Aorta (tissue), 5 donors: ENCODE results near the gene TPPP. TPM values are rescaled to one million over a fixed set of nuclear protein-coding genes. Genes with fewer than 3 reads are reported as not detected.
"Not testable (repeated sequence)": the region's sequence is repeated elsewhere in the genome, so short reads cannot be mapped to it uniquely, and the experiment has no call there.

Experiments used
- ATAC-seq: fragments of 200-7000 bp; cut with Tn5 transposase; one replicate; pipeline ENCODE4 v1.9.1; 2022; ENCODE audit warnings: moderate library complexity; ENCODE audit not compliant: low FRiP score
- DNase-seq, 2 donors: peaks; one replicate each; pipeline ENCODE4 v3.0.0-alpha.2; 2020
- H3K27ac ChIP-seq, 2 donors: one replicate each; pipeline ENCODE4 v1.5.1; 2013; ENCODE audit warnings: low read length in 2 of 2, mild to moderate bottlenecking in 2 of 2, moderate library complexity in 2 of 2, control low read depth in 1 of 2, inconsistent platforms in 1 of 2, low read depth in 1 of 2
- H3K27me3 ChIP-seq, 2 donors: one replicate each; pipeline ENCODE4 v1.6.1; 2013; ENCODE audit warnings: control low read depth in 1 of 2, low read length in 1 of 2, mild to moderate bottlenecking in 1 of 2, moderate library complexity in 1 of 2; ENCODE audit not compliant: insufficient read depth in 2 of 2, control insufficient read depth in 1 of 2
- H3K36me3 ChIP-seq, 2 donors: one replicate each; pipeline ENCODE4 v1.6.1; 2013; ENCODE audit warnings: control low read depth in 1 of 2, low read length in 1 of 2, mild to moderate bottlenecking in 1 of 2; ENCODE audit not compliant: insufficient read depth in 2 of 2, control insufficient read depth in 1 of 2
- H3K4me1 ChIP-seq, 2 donors: one replicate each; pipeline ENCODE4 v1.6.1; 2013; ENCODE audit warnings: low read length in 2 of 2, control low read depth in 1 of 2, mild to moderate bottlenecking in 1 of 2, moderate library complexity in 1 of 2; ENCODE audit not compliant: insufficient read depth in 2 of 2, control insufficient read depth in 1 of 2
- H3K4me3 ChIP-seq, 2 donors: one replicate each; pipeline ENCODE4 v1.5.1; 2013; ENCODE audit warnings: low read length in 2 of 2, control low read depth in 1 of 2, mild to moderate bottlenecking in 1 of 2
- H3K9me3 ChIP-seq: one replicate; pipeline ENCODE4 v1.6.1; 2013; ENCODE audit warnings: mild to moderate bottlenecking, low read length; ENCODE audit not compliant: control insufficient read depth
- WGBS, 2 donors: extraction: QIAGEN DNeasy Blood & Tissue Kit; methylation state at CpG; one replicate each; pipeline ENCODE4 v1.1.7; 2013; 5-methylcytosine and 5-hydroxymethylcytosine counted together
- intact Hi-C, 2 donors: fragments of 100-400 bp; cut with DNase I; formaldehyde crosslinking; loops; one replicate each; pipeline versions ENCODE4 v1.14.2 to v1.15.0; 2022
- polyA plus RNA-seq, 2 donors: library from polyadenylated mRNA; stranded (reverse); fragments of 200-250 nt; gene quantifications; one replicate each; pipeline ENCODE4 v1.2.3, GENCODE V29; 2013
- total RNA-seq, 2 donors: library from RNA; stranded (reverse); fragmentation: NEBNext Ultra II Directional; extraction: Animal tissue kit (Norgen Biotek cat#: 25700); gene quantifications; one replicate each; pipeline ENCODE4 v1.2.1, GENCODE V29; 2021
- donor health status: healthy with polysubstance abuse.
- donor health status: Bipolar disorder and iron deficiency.
- donor health status: DM: no; HTN: no; CAD: no.
- donor health status: DM: no; HTN: no; CAD: no.
- donor health status: DM: yes; HTN: yes; CAD: no.

TPPP gene
- total and polyA plus RNA-seq, 4 donors = 2.5 to 9.8 (median 5.2) TPM

GRCh38 chr5:682216-682615 lies 10.9 kb downstream of the TPPP start:
- H3K9me3 ChIP-seq, H3K27ac ChIP-seq, ATAC-seq, H3K27me3 ChIP-seq, DNase-seq, H3K4me1 ChIP-seq, H3K36me3 ChIP-seq, H3K4me3 ChIP-seq: not testable (repeated sequence)
- 97 to 100% methylated on average over 1 to 3 of the region's 3 CpGs for WGBS, 2 donors
- intact Hi-C loops = loop anchor here in 1 of 2 donors (5.0 kb wide), 1 partner anchor 95 kb away; no protein-coding TSS in a partner anchor

DNA sequence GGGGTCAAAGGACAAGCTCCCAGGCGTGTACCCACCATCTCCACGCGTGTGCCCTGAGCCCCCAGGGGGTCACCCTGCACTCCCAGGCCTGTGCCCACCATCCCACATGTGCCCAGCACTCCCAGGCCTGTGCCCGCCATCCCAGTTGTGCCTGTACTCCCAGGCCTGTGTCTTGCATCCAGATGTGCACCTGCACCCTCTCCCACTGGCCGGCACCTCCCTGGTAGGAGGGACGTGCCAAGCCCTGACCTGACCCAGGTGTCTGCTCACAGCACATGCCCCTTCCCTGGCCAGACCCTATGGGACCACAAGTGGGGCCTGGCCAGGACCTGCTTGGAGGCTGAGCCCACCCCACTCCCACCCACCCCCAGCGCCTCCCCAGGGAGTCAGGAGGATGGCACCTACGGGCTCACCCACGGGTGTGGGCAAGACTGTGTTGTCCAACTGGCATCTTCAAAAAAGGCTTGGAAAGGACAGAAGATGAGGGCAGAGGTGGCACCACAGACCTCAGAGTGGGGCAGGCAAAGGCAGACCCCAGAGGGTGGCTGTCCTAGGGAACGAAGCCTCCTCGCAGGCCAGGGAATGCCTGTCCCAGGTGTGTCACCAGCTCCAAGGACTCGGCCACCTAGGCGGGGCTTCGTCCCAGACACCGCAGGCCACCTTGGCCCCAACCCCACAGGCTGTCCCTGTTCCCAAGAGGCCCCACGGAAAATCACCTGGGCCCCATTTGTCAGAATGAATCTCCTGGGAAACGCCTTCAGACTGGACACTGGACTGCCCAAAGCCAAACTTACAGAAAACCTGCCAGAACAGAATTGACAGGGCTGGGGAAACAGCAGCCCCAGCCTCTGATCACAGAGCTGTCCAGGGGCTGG lies 11.6 kb downstream of the TPPP start:
- not testable (repeated sequence) for H3K4me1 ChIP-seq, H3K27ac ChIP-seq, ATAC-seq, H3K27me3 ChIP-seq, H3K4me3 ChIP-seq, H3K9me3 ChIP-seq, H3K36me3 ChIP-seq
- intact Hi-C loops = loop anchor here in 1 of 2 donors (5.0 kb wide), 1 partner anchor 96 kb away; no protein-coding TSS in a partner anchor
- DNase-seq = peak; percentile 34 to 63
- WGBS, 2 donors = 93 to 95% methylated on average over 16 to 17 of the region's 17 CpGs

- intact Hi-C loops = loop anchor here in 1 of 2 donors (5.0 kb wide), 1 partner anchor 96 kb away; no protein-coding TSS in a partner anchor
- not testable (repeated sequence) for H3K36me3 ChIP-seq, H3K4me3 ChIP-seq, ATAC-seq, H3K27me3 ChIP-seq, H3K4me1 ChIP-seq, DNase-seq, H3K27ac ChIP-seq, H3K9me3 ChIP-seq
- 89% methylated on average over 13 of the region's 13 CpGs for WGBS, 2 donors
Observed at GRCh38 chr5:680836-681235, 12.3 kb downstream of the TPPP start.

DNA sequence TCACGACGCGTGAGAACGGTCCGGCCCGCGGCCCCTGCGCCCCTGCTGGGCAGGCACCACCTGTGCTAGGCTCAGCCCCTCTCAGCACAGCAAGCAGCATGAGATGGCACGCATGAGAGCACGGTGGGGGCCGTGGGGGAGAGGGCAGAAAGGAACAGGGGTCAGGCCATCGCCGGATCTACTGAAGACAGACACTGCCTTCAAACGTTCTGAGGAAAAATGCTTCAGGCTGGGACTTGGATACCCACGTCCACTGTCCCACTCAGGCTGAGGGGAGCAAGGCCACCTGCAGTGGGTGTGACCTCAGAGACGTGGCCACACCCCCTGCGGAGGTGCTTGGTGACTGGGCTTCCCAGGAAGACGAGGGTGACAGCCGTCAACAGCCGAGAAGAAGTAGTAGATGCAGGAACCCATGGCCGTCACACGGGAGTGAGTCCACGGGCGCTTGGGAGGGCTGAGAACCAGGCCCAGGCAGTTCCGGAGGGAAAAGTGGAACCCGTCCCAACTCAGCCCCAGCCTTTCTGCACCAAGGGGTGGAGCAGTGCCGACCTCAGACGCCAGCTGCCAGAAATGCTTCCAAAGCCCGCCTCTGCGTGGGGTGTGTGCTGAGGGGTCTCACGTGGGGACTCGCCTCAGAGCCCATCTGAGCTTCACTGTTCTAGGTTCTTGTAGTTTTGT lies 12.9 kb downstream of the TPPP start:
- not testable (repeated sequence) for H3K4me1 ChIP-seq, H3K27me3 ChIP-seq, H3K4me3 ChIP-seq, DNase-seq, H3K36me3 ChIP-seq, ATAC-seq, H3K9me3 ChIP-seq, H3K27ac ChIP-seq
- intact Hi-C loops = loop anchor here in 1 of 2 donors (5.0 kb wide), 1 partner anchor 97 kb away; no protein-coding TSS in a partner anchor
- WGBS, 2 donors = 80% methylated on average over 18 of the region's 32 CpGs; no CpG with 5 or more reads in 1 of the 2 donors

GRCh38 chr5:679166-679895 lies 13.8 kb downstream of the TPPP start:
- ATAC-seq, H3K4me1 ChIP-seq, H3K9me3 ChIP-seq, H3K27me3 ChIP-seq, intact Hi-C loops, H3K36me3 ChIP-seq, H3K4me3 ChIP-seq, H3K27ac ChIP-seq: not testable (repeated sequence)
- WGBS, 2 donors = 87 to 93% methylated on average over 14 to 16 of the region's 17 CpGs
- DNase-seq = peak in 1 of 2 donors; percentile 54

- WGBS, 2 donors = 94 to 95% methylated on average over 9 to 16 of the region's 16 CpGs
- H3K27me3 ChIP-seq, H3K4me1 ChIP-seq, ATAC-seq, intact Hi-C loops, H3K36me3 ChIP-seq, H3K27ac ChIP-seq, H3K9me3 ChIP-seq, H3K4me3 ChIP-seq: not testable (repeated sequence)
- DNase-seq = peak in 1 of 2 donors; percentile 69
Observed at GRCh38 chr5:678521-678920, 14.6 kb downstream of the TPPP start.

GRCh38 chr5:677131-678101 lies 15.7 kb downstream of the TPPP start:
- Histone ChIP-seq H3K36me3 (no peaks in the 10 kb centered on the region), H3K27me3 (no peaks in the 10 kb centered on the region), H3K9me3 (no peaks in the 10 kb centered on the region), H3K27ac (no peak overlapping the region), H3K4me1 (no peaks in the 10 kb centered on the region), H3K4me3 (no peak overlapping the region)
- WGBS, 2 donors = 82 to 90% methylated on average over 40 to 44 of the region's 44 CpGs
- ATAC-seq = no peak
- peak; percentile 45 to 76 for DNase-seq
- intact Hi-C loops = no loop called here

DNA sequence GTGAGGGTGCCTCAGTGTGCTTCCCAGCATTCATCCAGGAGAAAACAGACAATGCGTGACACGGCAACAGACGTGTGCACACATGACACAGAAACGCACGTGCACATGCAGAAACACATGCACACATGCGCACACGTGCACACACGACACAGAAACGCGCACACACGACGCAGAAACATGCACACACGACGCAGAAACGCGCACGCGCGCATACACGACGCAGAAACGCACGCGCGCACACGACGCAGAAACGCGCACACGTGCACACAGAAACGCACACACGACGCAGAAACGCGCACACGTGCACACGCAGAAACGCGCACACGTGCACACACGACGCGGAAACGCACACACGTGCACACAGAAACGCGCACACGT lies 16.5 kb downstream of the TPPP start:
- no peaks in the 10 kb centered on the region for H3K4me1 ChIP-seq
- H3K9me3 ChIP-seq = no peaks in the 10 kb centered on the region
- no peak overlapping the region for H3K4me3 ChIP-seq
- intact Hi-C loops = no loop called here
- no peak overlapping the region for H3K27ac ChIP-seq
- DNase-seq = peak in 1 of 2 donors; percentile 59
- 91 to 96% methylated on average over 48 of the region's 48 CpGs for WGBS, 2 donors
- no peak for ATAC-seq
- H3K36me3 ChIP-seq = no peaks in the 10 kb centered on the region
- no peaks in the 10 kb centered on the region for H3K27me3 ChIP-seq
